A549 treated with Mapracorat at 1 μM for 4 hours (cell line): Measurements from ENCODE around the gene DEFB119. TPM values are rescaled to one million over a fixed set of nuclear protein-coding genes. Genes with fewer than 3 reads are reported as not detected.

ENCODE experiments used
- total RNA-seq: library from RNA; stranded (reverse); fragments of 200-300 nt; extraction: Qiagen RNA extraction; gene quantifications from 5 replicates; pipeline ENCODE4 v1.2.3, GENCODE V29; 2022

Gene DEFB119, protein sequence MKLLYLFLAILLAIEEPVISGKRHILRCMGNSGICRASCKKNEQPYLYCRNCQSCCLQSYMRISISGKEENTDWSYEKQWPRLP
- total RNA-seq: not detected in 5 replicates

DNA sequence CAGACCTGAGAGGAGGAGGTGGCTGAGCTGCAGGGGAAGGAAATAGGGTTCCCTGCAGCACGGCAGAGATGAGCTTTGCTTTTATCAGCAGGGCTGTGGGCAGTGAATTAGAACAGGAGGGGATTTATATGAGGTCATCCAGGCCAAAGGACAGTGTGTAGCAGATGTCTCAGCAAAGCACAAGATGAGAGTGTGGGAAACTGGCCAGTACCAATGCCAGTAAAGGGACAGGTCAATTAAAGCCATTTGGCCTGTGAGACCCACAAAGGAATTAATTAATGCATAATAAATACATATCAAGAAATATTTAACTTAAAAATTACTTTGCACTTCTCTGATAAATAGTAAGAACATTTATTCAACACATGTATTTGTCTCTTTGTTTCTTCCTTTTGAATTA, at the start of gene DEFB119:
TSS of gene DEFB119 (minus strand) at position 101 of the 400 bp plus-strand sequence. CDS start 107 bp downstream, outside the sequence.

GRCh38 chr20:31406115-31406514, 15.7 kb upstream of the DEFB119 start, which contains the start of gene DEFB121:
TSS of gene DEFB121 (minus strand) at chr20:31406215. CDS start at chr20:31406152, 63 bp downstream.

GRCh38 chr20:31368301-31368700, 22.1 kb downstream of the DEFB119 start, which contains the start of gene DEFB118:
TSS of gene DEFB118 (plus strand) at chr20:31368601. CDS start at chr20:31368651, 50 bp downstream.

Other genes with a start within 250 kb of the DEFB119 start
- not detected in 5 replicates for gene DEFB115, start 132.9 kb downstream of the DEFB119 start, total RNA-seq
- gene DEFB116, start 82.0 kb downstream of the DEFB119 start, total RNA-seq: not detected in 5 replicates
- not detected in 5 replicates for gene DEFB118, start 22.0 kb downstream of the DEFB119 start, total RNA-seq
- gene DEFB121, start 15.6 kb upstream of the DEFB119 start, total RNA-seq: not detected in 5 replicates
- gene DEFB123, start 50.0 kb upstream of the DEFB119 start, total RNA-seq: not detected in 5 replicates
- gene DEFB124, start 84.5 kb upstream of the DEFB119 start, total RNA-seq: 0.29 to 0.44 TPM in 2 of 5 replicates, not detected in the others
- 0.64 to 0.88 TPM (median 0.70 TPM) in 5 replicates for gene REM1, start 84.7 kb upstream of the DEFB119 start, total RNA-seq
- 207 to 265 TPM (median 240 TPM) in 5 replicates for gene HM13, start 123.9 kb upstream of the DEFB119 start, total RNA-seq
- 320 to 528 TPM (median 444 TPM) in 5 replicates for gene ID1, start 214.7 kb upstream of the DEFB119 start, total RNA-seq
- not detected in 5 replicates for gene COX4I2, start 247.3 kb upstream of the DEFB119 start, total RNA-seq